Sigmoid colon (tissue), 7 donors: ENCODE measurements around the gene ZFTA. TPM values are rescaled to one million over a fixed set of nuclear protein-coding genes. Genes with fewer than 3 reads are reported as not detected.
"Not testable (repeated sequence)": the region's sequence is repeated elsewhere in the genome, so short reads cannot be mapped to it uniquely, and the experiment has no call there.

Experiments used
- DNase-seq: peaks from one replicate; pipeline ENCODE4 v3.0.0-alpha.2; 2019
- H3K27ac ChIP-seq, 4 donors: fragments of 200-600 bp; sonication (generic); one replicate each; pipeline ENCODE4 v1.5.1; 2016 to 2019; ENCODE audit warnings: mild to moderate bottlenecking in 1 of 4
- H3K27me3 ChIP-seq, 3 donors: fragments of 200-600 bp; sonication (generic); one replicate each; pipeline ENCODE4 v1.5.1; 2019; ENCODE audit warnings: mild to moderate bottlenecking in 1 of 3
- H3K36me3 ChIP-seq, 4 donors: fragments of 200-600 bp; sonication (generic); one replicate each; pipeline ENCODE4 v1.5.1; 2016 to 2019
- H3K4me1 ChIP-seq, 4 donors: fragments of 200-600 bp; sonication (generic); one replicate each; pipeline ENCODE4 v1.5.1; 2017 to 2019
- H3K4me3 ChIP-seq, 4 donors: fragments of 200-600 bp; sonication (generic); one replicate each; pipeline ENCODE4 v1.5.1; 2017 to 2019; ENCODE audit warnings: mild to moderate bottlenecking in 2 of 4, moderate library complexity in 1 of 4
- H3K9me3 ChIP-seq, 4 donors: fragments of 200-600 bp in 3 of 4; sonication (generic) in 3 of 4; one replicate each; pipeline versions ENCODE4 v1.5.1 to v1.6.1; 2013 to 2019
- CTCF ChIP-seq, 4 experiments: fragments of 450-650 bp in 3 of 4; fragments of 200-600 bp in 1 of 4; IDR thresholded peaks; one replicate each; pipeline ENCODE4 v1.5.1; 2016 to 2019; ENCODE audit warnings: antibody characterized with exemption in 4 of 4, mild to moderate bottlenecking in 3 of 4, moderate library complexity in 2 of 4
- EP300 ChIP-seq, 4 donors: sonication (generic); formaldehyde crosslinking; IDR thresholded peaks; one replicate each; pipeline ENCODE4 v1.6.1; 2017; ENCODE audit warnings: antibody characterized with exemption in 4 of 4
- POLR2A ChIP-seq, 2 donors: fragments of 450-650 bp; IDR thresholded peaks; one replicate each; pipeline ENCODE4 v1.6.1; 2016; ENCODE audit warnings: antibody characterized with exemption in 2 of 2, mild to moderate bottlenecking in 2 of 2, moderate library complexity in 2 of 2
- POLR2AphosphoS5 ChIP-seq, 4 donors: sonication (generic); formaldehyde crosslinking; IDR thresholded peaks; one replicate each; pipeline ENCODE4 v1.6.1; 2017; ENCODE audit warnings: antibody characterized with exemption in 4 of 4
- WGBS, 2 donors: extraction: QIAGEN DNeasy Blood & Tissue Kit; methylation state at CpG; one replicate each; pipeline ENCODE4 v1.1.7; 2013; 5-methylcytosine and 5-hydroxymethylcytosine counted together
- intact Hi-C: fragments of 100-400 bp; cut with DNase I; formaldehyde crosslinking; loops from one replicate; pipeline ENCODE4 v1.15.1; 2023
- polyA plus RNA-seq, 3 donors: library from polyadenylated mRNA; stranded (reverse); fragments of 200-250 nt; gene quantifications; one replicate each; pipeline ENCODE4 v1.2.3, GENCODE V29; 2013
- total RNA-seq, 4 donors: library from RNA; depleted of rRNA; stranded (reverse); fragments of >200 nt; gene quantifications; one replicate each; pipeline ENCODE4 v1.1.0, GENCODE V29; 2016
- donor health status: healthy with polysubstance abuse.
- donor health status: Bipolar disorder and iron deficiency.
- donor health status: healthy.

ZFTA gene
- total and polyA plus RNA-seq, 7 donors = 0.69 to 20.4 (median 11.1) TPM

DNA sequence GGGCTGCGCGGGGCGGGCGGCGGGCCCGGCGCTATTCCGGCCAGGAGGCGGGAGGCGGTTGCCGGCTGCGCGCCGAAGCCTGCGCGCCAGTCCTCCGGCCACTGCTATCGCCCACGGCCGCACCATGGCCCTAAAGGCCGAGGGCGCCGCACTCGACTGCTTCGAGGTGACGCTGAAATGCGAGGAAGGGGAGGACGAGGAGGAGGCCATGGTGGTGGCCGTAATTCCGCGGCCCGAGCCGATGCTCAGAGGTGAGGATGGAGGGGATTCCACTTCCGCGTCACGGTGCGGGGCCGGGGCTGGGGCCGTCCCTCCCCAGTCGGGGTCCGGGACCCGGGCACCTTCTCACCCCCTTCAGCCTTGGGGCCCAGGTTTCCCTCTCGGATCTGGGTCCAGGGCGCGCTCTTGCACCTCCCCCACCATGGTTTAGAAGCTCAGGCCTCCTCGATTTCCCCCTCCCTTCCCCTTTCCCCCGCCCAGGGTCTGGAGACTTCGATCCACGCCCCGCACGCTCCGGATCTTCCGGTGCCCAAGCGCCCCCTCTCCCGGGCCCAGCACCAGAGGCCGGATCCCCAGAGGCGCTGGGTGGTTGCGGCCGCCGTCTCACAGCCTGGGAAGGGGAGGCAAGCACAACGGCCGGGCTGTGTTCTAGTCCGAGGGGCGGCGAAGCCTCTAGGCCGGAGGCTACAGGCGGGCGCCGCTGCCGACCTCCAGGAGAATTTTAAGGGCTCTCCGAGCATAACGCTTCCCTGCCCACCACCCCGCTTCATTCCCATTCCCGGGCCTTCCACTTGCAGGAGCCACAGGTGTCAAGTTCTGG is 45.2 kb upstream of the ZFTA start:
- peaks cover 10 to 21% (median 14%) of the 10 kb centered on the region in 4 donors for H3K36me3 ChIP-seq
- H3K4me3 ChIP-seq = peak overlapping the region; percentile 92 to 98 (median 94)
- H3K4me1 ChIP-seq = peaks cover 0 to 32% (median 27%) of the 10 kb centered on the region in 4 donors
- no peaks in the 10 kb centered on the region for H3K9me3 ChIP-seq
- H3K27ac ChIP-seq = peak overlapping the region; percentile 83 to 95 (median 91)
- no peak for TF ChIP-seq POLR2A (IDR thresholded peaks at IDR 0.05)
- TF ChIP-seq CTCF (IDR thresholded peaks at IDR 0.05) = no peak
- TF ChIP-seq POLR2AphosphoS5 (IDR thresholded peaks at IDR 0.05) = no peak
- TF ChIP-seq EP300 (IDR thresholded peaks at IDR 0.05) = no peak
- DNase-seq = peak; percentile 75
- intact Hi-C loops = loop anchor here (1.0 kb wide), 1 partner anchor 44 kb away; no protein-coding TSS in a partner anchor
- WGBS, 2 donors = 1% methylated on average over 74 of the region's 74 CpGs
- H3K27me3 ChIP-seq = no peaks in the 10 kb centered on the region

DNA sequence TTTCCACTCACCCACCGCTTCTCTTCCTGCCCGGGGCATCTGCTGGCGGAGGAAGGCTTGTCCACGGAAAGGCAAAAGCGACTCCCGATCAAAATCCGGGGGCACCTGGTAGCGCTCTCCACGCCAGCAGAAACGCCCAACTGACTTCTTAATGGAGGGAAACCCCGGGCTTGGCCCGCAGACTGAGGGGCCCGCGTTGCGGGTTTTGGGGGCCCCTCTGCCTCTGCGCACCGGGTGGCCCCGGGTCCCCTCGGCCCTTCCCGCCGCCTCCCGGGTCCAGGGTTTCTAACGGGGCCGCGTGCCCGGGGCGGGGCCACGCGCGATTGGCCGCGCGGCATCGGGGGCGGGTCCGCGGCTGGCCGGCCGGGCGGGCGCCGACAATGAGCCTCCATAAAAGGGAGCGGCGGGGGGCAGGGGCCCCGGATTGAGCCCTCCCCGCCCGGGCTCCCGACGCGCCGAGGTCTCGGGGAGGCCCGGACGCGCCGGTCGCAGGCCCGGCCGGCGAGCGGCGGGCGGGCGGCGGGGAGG is 44.5 kb upstream of the ZFTA start, which contains the start of gene SPINDOC:
TSS of gene SPINDOC (plus strand) at position 422 of the 528 bp plus-strand sequence. CDS start 231 bp downstream, outside the sequence.
- Histone ChIP-seq H3K36me3 (peaks cover 3 to 14% (median 7%) of the 10 kb centered on the region in 4 donors), H3K4me3 (peak within 1 kb of the TSS; percentile 92 to 98 (median 94)), H3K9me3 (no peaks in the 10 kb centered on the region), H3K27ac (peak within 1 kb of the TSS; percentile 83 to 95 (median 91)), H3K4me1 (peaks cover 0 to 32% (median 27%) of the 10 kb centered on the region in 4 donors), H3K27me3 (no peaks in the 10 kb centered on the region)
- TF ChIP-seq EP300 (IDR thresholded peaks at IDR 0.05) (no peak), POLR2AphosphoS5 (IDR thresholded peaks at IDR 0.05) (peak in 2 of 4 donors; percentile 54 to 66), CTCF (IDR thresholded peaks at IDR 0.05) (no peak)
- peak; percentile 90 for DNase-seq
- WGBS, 2 donors = 1% methylated on average over 65 of the region's 65 CpGs
- intact Hi-C loops = loop anchor here (1.0 kb wide), 1 partner anchor 44 kb away; no protein-coding TSS in a partner anchor

GRCh38 chr11:63811522-63811921 is 42.9 kb upstream of the ZFTA start:
- no peak overlapping the region for H3K4me3 ChIP-seq
- TF ChIP-seq CTCF (IDR thresholded peaks at IDR 0.05) = no peak
- no peak for TF ChIP-seq POLR2AphosphoS5 (IDR thresholded peaks at IDR 0.05)
- no peak for TF ChIP-seq POLR2A (IDR thresholded peaks at IDR 0.05)
- TF ChIP-seq EP300 (IDR thresholded peaks at IDR 0.05) = no peak
- H3K27ac ChIP-seq = no peak overlapping the region
- H3K4me1 ChIP-seq = peaks cover 0 to 31% (median 27%) of the 10 kb centered on the region in 4 donors
- peaks cover 0 to 3% (median 2%) of the 10 kb centered on the region in 4 donors for H3K36me3 ChIP-seq
- no peaks in the 10 kb centered on the region for H3K9me3 ChIP-seq
- no peak for DNase-seq
- intact Hi-C loops = no loop called here
- 87 to 93% methylated on average over 3 of the region's 3 CpGs for WGBS, 2 donors
- H3K27me3 ChIP-seq = no peaks in the 10 kb centered on the region

GRCh38 chr11:63810383-63810782 is 41.8 kb upstream of the ZFTA start:
- peaks cover 0 to 22% (median 18%) of the 10 kb centered on the region in 4 donors for H3K4me1 ChIP-seq
- H3K4me3 ChIP-seq, H3K9me3 ChIP-seq, DNase-seq, H3K36me3 ChIP-seq, intact Hi-C loops, H3K27ac ChIP-seq, H3K27me3 ChIP-seq: not testable (repeated sequence)
- WGBS, 2 donors = 94 to 95% methylated on average over 11 of the region's 11 CpGs

GRCh38 chr11:63805844-63806415 is 37.4 kb upstream of the ZFTA start:
- no peak for DNase-seq
- Histone ChIP-seq H3K4me3 (no peak overlapping the region), H3K4me1 (no peaks in the 10 kb centered on the region), H3K36me3 (no peaks in the 10 kb centered on the region), H3K27ac (no peak overlapping the region), H3K9me3 (no peaks in the 10 kb centered on the region), H3K27me3 (no peaks in the 10 kb centered on the region)
- WGBS, 2 donors = 78 to 83% methylated on average over 9 of the region's 9 CpGs
- TF ChIP-seq POLR2A (IDR thresholded peaks at IDR 0.05) (no peak), POLR2AphosphoS5 (IDR thresholded peaks at IDR 0.05) (no peak), CTCF (IDR thresholded peaks at IDR 0.05) (no peak), EP300 (IDR thresholded peaks at IDR 0.05) (no peak)
- intact Hi-C loops = no loop called here
